Measurements from ENCODE around the gene NFKBIL1. TPM values are rescaled to one million over a fixed set of nuclear protein-coding genes. Genes with fewer than 3 reads are reported as not detected.

Gene NFKBIL1
- total RNA-seq, 1 experiment from 2014 or later = 19.5 TPM

GRCh38 chr6:31607317-31607716 lies 59.9 kb downstream of the NFKBIL1 start:
- Mint-ChIP-seq H3K9me3 (no peaks in the 10 kb centered on the region), H3K36me3 (no peaks in the 10 kb centered on the region), H3K27me3 (ENCODE audit: low read depth) (peaks cover 6% of the 10 kb centered on the region; the same call in 1 of the 2 replicates), H3K4me1 (peaks cover 6% of the 10 kb centered on the region), H3K27ac (no peak overlapping the region), H3K4me3 (no peak overlapping the region)
- ATAC-seq (no peak), DNase-seq (ENCODE audit: low spot score) (no peak)
- POLR2A ChIA-PET = no interaction called here
- CTCF ChIA-PET = interaction anchor here (0.6 to 1.7 kb wide), 3 partner anchors 9 to 56 kb away, joined by 3 to 6 read pairs (median 5); no protein-coding TSS in a partner anchor
- TF ChIP-seq ZNF138 (CRISPR knock-in tag; conservative IDR thresholded peaks at IDR 0.05) (no peak), NR1H2 (CRISPR knock-in tag; IDR thresholded peaks at IDR 0.05) (no peak), E2F5 (CRISPR knock-in tag; IDR thresholded peaks at IDR 0.05) (no peak), KAT7 (CRISPR knock-in tag; IDR thresholded peaks at IDR 0.05; ENCODE audit: borderline replicate concordance) (no peak), CBFB (CRISPR knock-in tag; IDR thresholded peaks at IDR 0.05; ENCODE audit: low read depth) (no peak), ESRRA (CRISPR knock-in tag; IDR thresholded peaks at IDR 0.05; ENCODE audit: borderline replicate concordance) (no peak), MXD4 (CRISPR knock-in tag; IDR thresholded peaks at IDR 0.05; ENCODE audit: borderline replicate concordance) (no peak), JUN (CRISPR knock-in tag; IDR thresholded peaks at IDR 0.05) (no peak), ZNF532 (CRISPR knock-in tag; IDR thresholded peaks at IDR 0.05; ENCODE audit: borderline replicate concordance) (no peak), E2F4 (CRISPR knock-in tag; IDR thresholded peaks at IDR 0.05; ENCODE audit: borderline replicate concordance, low read depth) (no peak), FOXP1 (CRISPR knock-in tag; IDR thresholded peaks at IDR 0.05; ENCODE audit: borderline replicate concordance) (no peak), TEAD1 (CRISPR knock-in tag; IDR thresholded peaks at IDR 0.05) (no peak)
- TF ChIP-seq, protein P1, sequence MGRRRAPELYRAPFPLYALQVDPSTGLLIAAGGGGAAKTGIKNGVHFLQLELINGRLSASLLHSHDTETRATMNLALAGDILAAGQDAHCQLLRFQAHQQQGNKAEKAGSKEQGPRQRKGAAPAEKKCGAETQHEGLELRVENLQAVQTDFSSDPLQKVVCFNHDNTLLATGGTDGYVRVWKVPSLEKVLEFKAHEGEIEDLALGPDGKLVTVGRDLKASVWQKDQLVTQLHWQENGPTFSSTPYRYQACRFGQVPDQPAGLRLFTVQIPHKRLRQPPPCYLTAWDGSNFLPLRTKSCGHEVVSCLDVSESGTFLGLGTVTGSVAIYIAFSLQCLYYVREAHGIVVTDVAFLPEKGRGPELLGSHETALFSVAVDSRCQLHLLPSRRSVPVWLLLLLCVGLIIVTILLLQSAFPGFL (CRISPR knock-in tag; IDR thresholded peaks at IDR 0.05; ENCODE audit: borderline replicate concordance) = no peak
- TF ChIP-seq, protein P2, sequence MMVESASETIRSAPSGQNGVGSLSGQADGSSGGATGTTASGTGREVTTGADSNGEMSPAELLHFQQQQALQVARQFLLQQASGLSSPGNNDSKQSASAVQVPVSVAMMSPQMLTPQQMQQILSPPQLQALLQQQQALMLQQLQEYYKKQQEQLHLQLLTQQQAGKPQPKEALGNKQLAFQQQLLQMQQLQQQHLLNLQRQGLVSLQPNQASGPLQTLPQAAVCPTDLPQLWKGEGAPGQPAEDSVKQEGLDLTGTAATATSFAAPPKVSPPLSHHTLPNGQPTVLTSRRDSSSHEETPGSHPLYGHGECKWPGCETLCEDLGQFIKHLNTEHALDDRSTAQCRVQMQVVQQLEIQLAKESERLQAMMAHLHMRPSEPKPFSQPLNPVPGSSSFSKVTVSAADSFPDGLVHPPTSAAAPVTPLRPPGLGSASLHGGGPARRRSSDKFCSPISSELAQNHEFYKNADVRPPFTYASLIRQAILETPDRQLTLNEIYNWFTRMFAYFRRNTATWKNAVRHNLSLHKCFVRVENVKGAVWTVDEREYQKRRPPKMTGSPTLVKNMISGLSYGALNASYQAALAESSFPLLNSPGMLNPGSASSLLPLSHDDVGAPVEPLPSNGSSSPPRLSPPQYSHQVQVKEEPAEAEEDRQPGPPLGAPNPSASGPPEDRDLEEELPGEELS (CRISPR knock-in tag; IDR thresholded peaks at IDR 0.05) = no peak

Other genes starting within 250 kb of the NFKBIL1 start
- gene HLA-B, start 190.4 kb upstream of the NFKBIL1 start, total RNA-seq (2021) = 124 to 149 TPM (median 141 TPM) in 3 replicates
- gene MICA, start 144.0 kb upstream of the NFKBIL1 start, total RNA-seq (2021) = 11.4 to 12.9 TPM (median 11.7 TPM) in 3 replicates
- gene MICB, start 49.5 kb upstream of the NFKBIL1 start, total RNA-seq (2021) = 26.9 to 37.0 TPM (median 27.0 TPM) in 3 replicates
- not detected in 3 replicates for gene MCCD1, start 18.6 kb upstream of the NFKBIL1 start, total RNA-seq (2021)
- 704 to 738 TPM (median 712 TPM) in 3 replicates for gene DDX39B, start 5.6 kb upstream of the NFKBIL1 start, total RNA-seq (2021)
- 2.7 to 4.1 TPM (median 4.0 TPM) in 3 replicates for gene ATP6V1G2, start 1.0 kb upstream of the NFKBIL1 start, total RNA-seq (2021)
- 0.46 to 1.2 TPM (median 0.87 TPM) in 3 replicates for gene LTA, start 24.7 kb downstream of the NFKBIL1 start, total RNA-seq (2021)
- gene TNF, start 28.0 kb downstream of the NFKBIL1 start, total RNA-seq (2021) = 0.23 to 0.46 TPM (median 0.31 TPM) in 3 replicates
- 1.0 to 1.5 TPM (median 1.3 TPM) in 3 replicates for gene LTB, start 34.8 kb downstream of the NFKBIL1 start, total RNA-seq (2021)
- 0.34 to 0.66 TPM in 2 of 3 replicates, not detected in the other for gene LST1, start 38.7 kb downstream of the NFKBIL1 start, total RNA-seq (2021)
- gene NCR3, start 45.4 kb downstream of the NFKBIL1 start, total RNA-seq (2021) = not detected in 3 replicates
- gene AIF1, start 67.6 kb downstream of the NFKBIL1 start, total RNA-seq (2021) = 5.4 to 8.5 TPM (median 7.1 TPM) in 3 replicates
- gene PRRC2A, start 73.1 kb downstream of the NFKBIL1 start, total RNA-seq (2021) = 372 to 381 TPM (median 373 TPM) in 3 replicates
- 366 to 410 TPM (median 396 TPM) in 3 replicates for gene BAG6, start 105.1 kb downstream of the NFKBIL1 start, total RNA-seq (2021)
- gene APOM, start 108.3 kb downstream of the NFKBIL1 start, total RNA-seq (2021) = 3.5 to 4.6 TPM (median 4.3 TPM) in 3 replicates
- gene C6orf47, start 113.2 kb downstream of the NFKBIL1 start, total RNA-seq (2021) = 14.0 to 16.3 TPM (median 14.3 TPM) in 3 replicates
- 24.3 to 29.1 TPM (median 26.4 TPM) in 3 replicates for gene GPANK1, start 117.4 kb downstream of the NFKBIL1 start, total RNA-seq (2021)
- 153 to 183 TPM (median 161 TPM) in 3 replicates for gene CSNK2B, start 118.5 kb downstream of the NFKBIL1 start, total RNA-seq (2021)
- 10.7 to 15.7 TPM (median 11.0 TPM) in 3 replicates for gene LY6G5B, start 122.4 kb downstream of the NFKBIL1 start, total RNA-seq (2021)
- 0.98 to 1.6 TPM (median 1.0 TPM) in 3 replicates for gene LY6G5C, start 133.5 kb downstream of the NFKBIL1 start, total RNA-seq (2021)
- gene ABHD16A, start 155.7 kb downstream of the NFKBIL1 start, total RNA-seq (2021) = 28.6 to 30.3 TPM (median 29.8 TPM) in 3 replicates
- gene LY6G6F, start 159.3 kb downstream of the NFKBIL1 start, total RNA-seq (2021) = not detected in 3 replicates
- not detected in 3 replicates for gene LY6G6D, start 167.7 kb downstream of the NFKBIL1 start, total RNA-seq (2021)
- 0.21 to 0.35 TPM in 2 of 3 replicates, not detected in the other for gene LY6G6C, start 174.1 kb downstream of the NFKBIL1 start, total RNA-seq (2021)
- 0.09 to 0.11 TPM (median 0.11 TPM) in 3 replicates for gene MPIG6B, start 175.8 kb downstream of the NFKBIL1 start, total RNA-seq (2021)
- 62.2 to 67.3 TPM (median 65.8 TPM) in 3 replicates for gene DDAH2, start 181.7 kb downstream of the NFKBIL1 start, total RNA-seq (2021)
- gene CLIC1, start 188.9 kb downstream of the NFKBIL1 start, total RNA-seq (2021) = 229 to 244 TPM (median 230 TPM) in 3 replicates
- 43.1 to 62.3 TPM (median 56.1 TPM) in 3 replicates for gene MSH5, start 192.4 kb downstream of the NFKBIL1 start, total RNA-seq (2021)
- gene SAPCD1, start 215.0 kb downstream of the NFKBIL1 start, total RNA-seq (2021) = 13.3 to 16.9 TPM (median 13.7 TPM) in 3 replicates
- 1.2 to 1.8 TPM (median 1.4 TPM) in 3 replicates for gene VWA7, start 229.7 kb downstream of the NFKBIL1 start, total RNA-seq (2021)
- gene VARS1, start 248.1 kb downstream of the NFKBIL1 start, total RNA-seq (2021) = 147 to 177 TPM (median 161 TPM) in 3 replicates